OCI-LY7 (cell line): ENCODE results near the gene DPM2. TPM values are rescaled to one million over a fixed set of nuclear protein-coding genes. Genes with fewer than 3 reads are reported as not detected.

Source experiments
- BruUV-seq: library from RNA; stranded (reverse); fragments of 400-500 nt; replicated peaks from 2 replicates; lab custom pipeline; 2021; lab: Mats Ljungman, UMichigan
- CTCF ChIA-PET: fragments of 300-600 bp; sonication (Branson Sonifier 250); formaldehyde crosslinking; loops from one replicate; lab custom pipeline; 2022; ENCODE audit warnings: antibody characterized with exemption; ENCODE audit not compliant: unreplicated experiment; lab: Charles Lee
- POLR2A ChIA-PET: fragments of 300-600 bp; sonication (Branson Sonifier 250); formaldehyde crosslinking; loops from one replicate; lab custom pipeline; 2022; ENCODE audit warnings: antibody characterized with exemption; lab: Charles Lee
- DNase-seq: peaks from one replicate; pipeline ENCODE4 v3.0.0-alpha.2; 2015; ENCODE audit warnings: low spot score
- H2AFZ ChIP-seq: fragments of 200-600 bp; sonication (generic), shearing (Covaris generic); 2 replicates; pipeline ENCODE4 v1.6.1; 2014; ENCODE audit warnings: mild to moderate bottlenecking, antibody characterized with exemption, low read length, moderate library complexity
- H3K27ac ChIP-seq: fragments of 200-600 bp; sonication (generic); 2 replicates; pipeline ENCODE4 v1.5.1; 2014; ENCODE audit warnings: mixed run types, low read depth, mild to moderate bottlenecking, moderate library complexity, low read length, inconsistent platforms; ENCODE audit not compliant: poor library complexity, severe bottlenecking
- H3K36me3 ChIP-seq: fragments of 200-600 bp; sonication (generic); 2 replicates; pipeline ENCODE4 v1.6.1; 2014; ENCODE audit warnings: mild to moderate bottlenecking, antibody characterized with exemption, low read length, moderate library complexity, mixed read lengths; ENCODE audit not compliant: insufficient read depth
- H3K4me1 ChIP-seq: fragments of 200-600 bp; sonication (generic); 2 replicates; pipeline ENCODE4 v1.5.1; 2014; ENCODE audit warnings: mild to moderate bottlenecking, low read length; ENCODE audit not compliant: insufficient read depth, poor library complexity, severe bottlenecking
- H3K4me2 ChIP-seq: fragments of 200-600 bp; sonication (generic); 2 replicates; pipeline ENCODE4 v1.6.1; 2014; ENCODE audit warnings: mild to moderate bottlenecking, low read length
- H3K4me3 ChIP-seq: fragments of 200-600 bp; sonication (generic); 2 replicates; pipeline ENCODE4 v1.5.1; 2014; ENCODE audit warnings: mild to moderate bottlenecking, low read depth, low read length; ENCODE audit not compliant: poor library complexity, severe bottlenecking
- H3K79me2 ChIP-seq: fragments of 200-600 bp; sonication (generic); 2 replicates; pipeline ENCODE4 v1.6.1; 2016; ENCODE audit warnings: low read depth, mild to moderate bottlenecking, low read length, moderate library complexity, mixed read lengths; ENCODE audit not compliant: insufficient read depth
- H3K9me2 ChIP-seq: fragments of 200-600 bp; sonication (generic); 2 replicates; pipeline ENCODE4 v1.6.1; 2016; ENCODE audit warnings: mild to moderate bottlenecking, low read length, mixed read lengths; ENCODE audit not compliant: insufficient read depth
- H3K9me3 ChIP-seq: fragments of 200-600 bp; sonication (generic); 2 replicates; pipeline ENCODE4 v1.6.1; 2014; ENCODE audit warnings: mild to moderate bottlenecking, mixed run types, low read length, mixed read lengths
- H4K20me1 ChIP-seq: fragments of 200-600 bp; sonication (generic); 2 replicates; pipeline ENCODE4 v1.6.1; 2014; ENCODE audit warnings: mild to moderate bottlenecking, antibody characterized with exemption, low read length, moderate library complexity, mixed read lengths; ENCODE audit not compliant: insufficient read depth
- EZH2phosphoT487 ChIP-seq: fragments of 200-600 bp; sonication (generic); IDR thresholded peaks from 2 replicates; pipeline ENCODE4 v1.6.1; 2018; ENCODE audit warnings: low read depth, borderline replicate concordance, mild to moderate bottlenecking, mixed run types, antibody characterized with exemption, low read length, moderate library complexity, mixed read lengths
- intact Hi-C: fragments of 100-400 bp; cut with micrococcal nuclease; formaldehyde crosslinking; loops from one replicate; pipeline ENCODE4 v1.10.0; 2022; ENCODE audit not compliant: unreplicated experiment
- total RNA-seq, 2 experiments: library from RNA; depleted of rRNA in 1 of 2; stranded (reverse); fragments of >200 nt in 1 of 2; shearing (Covaris generic) in 1 of 2; gene quantifications; 2 replicates each; pipeline ENCODE4 v1.2.3, GENCODE V29; 2014 to 2022
- TF ChIP-seq, protein P1 (sequence below): fragments of 200-600 bp; sonication (generic); conservative IDR thresholded peaks from 2 replicates; pipeline ENCODE4 v1.5.1; 2014; ENCODE audit warnings: mild to moderate bottlenecking, antibody characterized with exemption, low read length, moderate library complexity, mixed read lengths

The DPM2 gene
- total RNA-seq, 2 experiments from 2014 or later = 49.7 to 50.7 TPM

DNA sequence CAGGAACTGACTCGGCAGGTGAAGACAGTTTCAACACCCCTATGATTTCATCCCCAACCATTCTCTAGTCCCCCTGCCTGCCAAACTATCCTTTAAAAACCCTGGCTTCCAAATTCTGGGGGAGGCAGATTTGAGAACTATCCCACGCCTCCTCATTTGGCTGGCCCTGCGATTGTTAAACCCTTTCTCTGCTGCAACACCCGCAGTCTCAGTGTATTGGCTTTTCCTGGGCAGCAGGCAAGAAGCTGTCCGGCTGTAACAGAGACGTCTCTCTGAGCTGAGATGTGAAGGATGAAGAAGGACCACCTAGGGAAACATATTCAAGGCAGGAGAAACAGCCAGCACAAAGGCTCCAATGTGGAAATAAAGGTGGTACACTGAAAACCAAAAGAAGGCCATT, 44.8 kb downstream of the DPM2 start:
- ChIA-PET CTCF (no interaction called here), POLR2A (no interaction called here)
- intact Hi-C loops = no loop called here
- DNase-seq = no peak
- Histone ChIP-seq H3K4me1 (peaks cover 13% of the 10 kb centered on the region), H3K36me3 (peaks cover 80% of the 10 kb centered on the region), H2AFZ (no peak overlapping the region), H3K79me2 (no peaks in the 10 kb centered on the region), H3K4me2 (no peak overlapping the region), H3K9me3 (0 out of 2 replicates have a peak, but pooled peaks cover 20% of the 10 kb centered on the region), H4K20me1 (0 out of 2 replicates have a peak, but pooled peaks cover 3% of the 10 kb centered on the region), H3K27ac (no peak overlapping the region), H3K4me3 (no peak overlapping the region), H3K9me2 (no peaks in the 10 kb centered on the region)
- no TSS peak for BruUV-seq
- TF ChIP-seq EZH2phosphoT487 = no peak
- TF ChIP-seq, protein P1, sequence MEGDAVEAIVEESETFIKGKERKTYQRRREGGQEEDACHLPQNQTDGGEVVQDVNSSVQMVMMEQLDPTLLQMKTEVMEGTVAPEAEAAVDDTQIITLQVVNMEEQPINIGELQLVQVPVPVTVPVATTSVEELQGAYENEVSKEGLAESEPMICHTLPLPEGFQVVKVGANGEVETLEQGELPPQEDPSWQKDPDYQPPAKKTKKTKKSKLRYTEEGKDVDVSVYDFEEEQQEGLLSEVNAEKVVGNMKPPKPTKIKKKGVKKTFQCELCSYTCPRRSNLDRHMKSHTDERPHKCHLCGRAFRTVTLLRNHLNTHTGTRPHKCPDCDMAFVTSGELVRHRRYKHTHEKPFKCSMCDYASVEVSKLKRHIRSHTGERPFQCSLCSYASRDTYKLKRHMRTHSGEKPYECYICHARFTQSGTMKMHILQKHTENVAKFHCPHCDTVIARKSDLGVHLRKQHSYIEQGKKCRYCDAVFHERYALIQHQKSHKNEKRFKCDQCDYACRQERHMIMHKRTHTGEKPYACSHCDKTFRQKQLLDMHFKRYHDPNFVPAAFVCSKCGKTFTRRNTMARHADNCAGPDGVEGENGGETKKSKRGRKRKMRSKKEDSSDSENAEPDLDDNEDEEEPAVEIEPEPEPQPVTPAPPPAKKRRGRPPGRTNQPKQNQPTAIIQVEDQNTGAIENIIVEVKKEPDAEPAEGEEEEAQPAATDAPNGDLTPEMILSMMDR = no peak

DNA sequence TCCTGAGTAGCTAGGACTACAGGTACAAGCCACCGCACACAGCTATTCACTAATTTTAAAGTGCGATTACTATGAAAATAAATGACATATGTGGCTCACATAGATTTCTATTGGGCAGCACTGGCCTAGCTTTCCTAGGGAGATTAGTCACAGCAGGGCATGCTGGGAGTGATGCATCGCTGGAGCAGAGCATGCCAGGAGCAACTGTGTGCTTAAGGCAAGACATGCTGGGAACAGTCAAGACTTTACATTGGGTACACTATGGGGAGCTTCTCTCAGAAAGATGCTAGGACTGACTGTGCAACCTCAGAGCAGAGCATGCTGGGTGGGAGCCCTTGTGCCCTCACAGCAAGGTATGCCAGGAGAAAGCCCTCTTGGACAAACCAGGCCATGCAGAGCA, 47.6 kb downstream of the DPM2 start:
- Histone ChIP-seq H3K36me3 (peaks cover 83% of the 10 kb centered on the region), H3K27ac (no peak overlapping the region), H4K20me1 (no peaks in the 10 kb centered on the region), H3K9me2 (no peaks in the 10 kb centered on the region), H3K4me3 (no peak overlapping the region), H3K9me3 (0 out of 2 replicates have a peak, but pooled peaks cover 20% of the 10 kb centered on the region), H2AFZ (no peak overlapping the region), H3K79me2 (no peaks in the 10 kb centered on the region), H3K4me2 (no peak overlapping the region), H3K4me1 (no peaks in the 10 kb centered on the region)
- POLR2A ChIA-PET = interaction anchor here (1.5 kb wide), 1 partner anchor 25 kb away, joined by 8 read pairs; no protein-coding TSS in a partner anchor
- CTCF ChIA-PET = interaction anchor here (0.5 kb wide), 1 partner anchor 19 kb away, joined by 3 read pairs; no protein-coding TSS in a partner anchor
- BruUV-seq = no TSS peak
- TF ChIP-seq EZH2phosphoT487 = no peak
- TF ChIP-seq, protein P1 = no peak
- DNase-seq = no peak
- intact Hi-C loops = no loop called here

DNA sequence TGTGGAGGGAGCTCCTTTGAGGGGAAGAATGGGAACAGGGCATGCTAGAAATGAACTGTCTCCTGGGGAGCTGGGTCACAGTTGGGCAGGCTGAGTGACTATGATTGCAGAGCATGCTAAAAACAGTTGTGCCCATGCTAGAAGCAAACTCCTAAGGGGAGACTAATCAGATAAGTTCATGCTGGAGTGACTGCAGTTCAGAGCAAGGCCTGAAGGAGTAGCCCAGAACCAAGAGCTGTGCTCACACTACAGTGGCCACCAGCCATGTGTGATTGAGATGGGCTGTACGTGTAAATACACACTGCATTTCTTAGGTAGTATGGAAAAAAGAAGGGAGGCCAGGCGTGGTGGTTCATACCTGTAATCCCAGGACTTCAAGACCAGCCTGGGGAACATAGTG, 49.9 kb downstream of the DPM2 start:
- intact Hi-C loops = no loop called here
- Histone ChIP-seq H3K4me2 (no peak overlapping the region), H3K27ac (no peak overlapping the region), H3K9me2 (no peaks in the 10 kb centered on the region), H4K20me1 (no peaks in the 10 kb centered on the region), H2AFZ (no peak overlapping the region), H3K4me1 (peaks cover 4% of the 10 kb centered on the region), H3K9me3 (0 out of 2 replicates have a peak, but pooled peaks cover 6% of the 10 kb centered on the region), H3K36me3 (peaks cover 69% of the 10 kb centered on the region), H3K79me2 (no peaks in the 10 kb centered on the region), H3K4me3 (no peak overlapping the region)
- no TSS peak for BruUV-seq
- DNase-seq = peak; percentile 29
- ChIA-PET CTCF (no interaction called here), POLR2A (interaction anchor here (0.6 kb wide), 2 partner anchors 9 to 18 kb away, joined by 4 to 6 read pairs; no protein-coding TSS in a partner anchor)
- no peak for TF ChIP-seq EZH2phosphoT487
- TF ChIP-seq, protein P1 = no peak
